ENCODE results near the gene MARCO. TPM values are rescaled to one million over a fixed set of nuclear protein-coding genes. Genes with fewer than 3 reads are reported as not detected.

MARCO gene
- total RNA-seq, 1 experiment from 2014 or later, result 0.54 TPM

DNA sequence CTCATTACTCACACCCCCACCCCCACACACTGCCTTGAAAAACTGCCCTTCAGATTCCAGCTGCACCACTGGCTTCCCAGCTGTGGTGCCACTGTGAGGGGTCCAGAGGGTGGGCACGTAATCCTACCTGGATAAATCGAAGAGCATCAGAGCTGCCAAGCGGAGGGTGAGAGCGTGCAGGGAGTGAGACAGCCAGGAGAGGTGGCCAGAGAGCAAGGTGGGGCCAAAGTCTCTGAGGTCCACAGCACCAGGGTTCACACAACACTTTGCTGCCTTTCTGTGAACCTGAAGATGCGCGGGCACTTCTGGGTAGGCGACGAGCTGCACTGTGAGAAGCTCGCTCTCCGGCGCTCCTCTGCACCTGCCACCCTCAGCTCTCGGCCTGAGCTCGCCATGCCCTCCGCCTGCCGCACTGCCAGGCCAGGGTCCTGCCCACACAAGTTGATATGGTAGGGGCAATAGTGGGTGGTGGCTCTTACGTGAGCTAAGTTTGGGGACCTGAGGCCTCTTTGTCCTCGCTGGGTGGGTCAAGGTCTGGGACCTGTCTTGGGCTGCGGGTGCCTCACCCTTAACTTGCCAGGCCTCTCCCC is 83.9 kb downstream of the MARCO start:
- peaks cover 6% of the 10 kb centered on the region; the same call in 1 of the 2 replicates for H3K27me3 ChIP-seq (ENCODE audit: insufficient read depth, low read length)
- no peaks in the 10 kb centered on the region for H3K4me1 ChIP-seq (ENCODE audit: control insufficient read depth in 1 of 2, insufficient read depth in 2 of 2, low read length in 2 of 2)
- ChIA-PET POLR2A (no interaction called here), CTCF (interaction anchor here (1.0 kb wide), 1 partner anchor 162 kb away, joined by 3 read pairs; no protein-coding TSS in a partner anchor), RAD21 (ENCODE audit: low non-redundant PET in 1 of 2, low total read pairs in 2 of 2, uncharacterized antibody in 2 of 2, unreplicated experiment in 2 of 2) (no interaction called here)
- H3K9ac ChIP-seq (ENCODE audit: low read length), result no peak overlapping the region
- TF ChIP-seq POLR2A (IDR thresholded peaks at IDR 0.05; ENCODE audit: borderline replicate concordance, extremely low read depth, insufficient read depth, insufficient read length), result no peak
- no peak for TF ChIP-seq CBX3 (IDR thresholded peaks at IDR 0.05; ENCODE audit: low read depth)
- no peak for TF ChIP-seq ZNF274 (IDR thresholded peaks at IDR 0.05; ENCODE audit: low read depth, low read length)
- TF ChIP-seq, protein P1, sequence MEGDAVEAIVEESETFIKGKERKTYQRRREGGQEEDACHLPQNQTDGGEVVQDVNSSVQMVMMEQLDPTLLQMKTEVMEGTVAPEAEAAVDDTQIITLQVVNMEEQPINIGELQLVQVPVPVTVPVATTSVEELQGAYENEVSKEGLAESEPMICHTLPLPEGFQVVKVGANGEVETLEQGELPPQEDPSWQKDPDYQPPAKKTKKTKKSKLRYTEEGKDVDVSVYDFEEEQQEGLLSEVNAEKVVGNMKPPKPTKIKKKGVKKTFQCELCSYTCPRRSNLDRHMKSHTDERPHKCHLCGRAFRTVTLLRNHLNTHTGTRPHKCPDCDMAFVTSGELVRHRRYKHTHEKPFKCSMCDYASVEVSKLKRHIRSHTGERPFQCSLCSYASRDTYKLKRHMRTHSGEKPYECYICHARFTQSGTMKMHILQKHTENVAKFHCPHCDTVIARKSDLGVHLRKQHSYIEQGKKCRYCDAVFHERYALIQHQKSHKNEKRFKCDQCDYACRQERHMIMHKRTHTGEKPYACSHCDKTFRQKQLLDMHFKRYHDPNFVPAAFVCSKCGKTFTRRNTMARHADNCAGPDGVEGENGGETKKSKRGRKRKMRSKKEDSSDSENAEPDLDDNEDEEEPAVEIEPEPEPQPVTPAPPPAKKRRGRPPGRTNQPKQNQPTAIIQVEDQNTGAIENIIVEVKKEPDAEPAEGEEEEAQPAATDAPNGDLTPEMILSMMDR (IDR thresholded peaks at IDR 0.05 in 2 of 3, conservative IDR thresholded peaks at IDR 0.05 in 1 of 3; ENCODE audit: borderline replicate concordance in 1 of 3, insufficient read depth in 1 of 3, low read depth in 2 of 3, low read length in 2 of 3), result no peak
- TF ChIP-seq, protein P2, sequence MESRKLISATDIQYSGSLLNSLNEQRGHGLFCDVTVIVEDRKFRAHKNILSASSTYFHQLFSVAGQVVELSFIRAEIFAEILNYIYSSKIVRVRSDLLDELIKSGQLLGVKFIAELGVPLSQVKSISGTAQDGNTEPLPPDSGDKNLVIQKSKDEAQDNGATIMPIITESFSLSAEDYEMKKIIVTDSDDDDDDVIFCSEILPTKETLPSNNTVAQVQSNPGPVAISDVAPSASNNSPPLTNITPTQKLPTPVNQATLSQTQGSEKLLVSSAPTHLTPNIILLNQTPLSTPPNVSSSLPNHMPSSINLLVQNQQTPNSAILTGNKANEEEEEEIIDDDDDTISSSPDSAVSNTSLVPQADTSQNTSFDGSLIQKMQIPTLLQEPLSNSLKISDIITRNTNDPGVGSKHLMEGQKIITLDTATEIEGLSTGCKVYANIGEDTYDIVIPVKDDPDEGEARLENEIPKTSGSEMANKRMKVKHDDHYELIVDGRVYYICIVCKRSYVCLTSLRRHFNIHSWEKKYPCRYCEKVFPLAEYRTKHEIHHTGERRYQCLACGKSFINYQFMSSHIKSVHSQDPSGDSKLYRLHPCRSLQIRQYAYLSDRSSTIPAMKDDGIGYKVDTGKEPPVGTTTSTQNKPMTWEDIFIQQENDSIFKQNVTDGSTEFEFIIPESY (IDR thresholded peaks at IDR 0.05; ENCODE audit: extremely low read depth, insufficient replicate concordance, low read length), result no peak
- no peak for TF ChIP-seq CEBPB (IDR thresholded peaks at IDR 0.05; ENCODE audit: low read depth)
- TF ChIP-seq TCF7L2 (IDR thresholded peaks at IDR 0.05; ENCODE audit: borderline replicate concordance, extremely low read depth, insufficient read depth, insufficient read length), result no peak
- TF ChIP-seq RAD21 (IDR thresholded peaks at IDR 0.05; ENCODE audit: low read depth), result no peak
- TF ChIP-seq EGR1 (IDR thresholded peaks at IDR 0.05; ENCODE audit: low read depth), result no peak
- TF ChIP-seq, protein P3, sequence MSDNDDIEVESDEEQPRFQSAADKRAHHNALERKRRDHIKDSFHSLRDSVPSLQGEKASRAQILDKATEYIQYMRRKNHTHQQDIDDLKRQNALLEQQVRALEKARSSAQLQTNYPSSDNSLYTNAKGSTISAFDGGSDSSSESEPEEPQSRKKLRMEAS (IDR thresholded peaks at IDR 0.05), result no peak
- TF ChIP-seq, protein P4, sequence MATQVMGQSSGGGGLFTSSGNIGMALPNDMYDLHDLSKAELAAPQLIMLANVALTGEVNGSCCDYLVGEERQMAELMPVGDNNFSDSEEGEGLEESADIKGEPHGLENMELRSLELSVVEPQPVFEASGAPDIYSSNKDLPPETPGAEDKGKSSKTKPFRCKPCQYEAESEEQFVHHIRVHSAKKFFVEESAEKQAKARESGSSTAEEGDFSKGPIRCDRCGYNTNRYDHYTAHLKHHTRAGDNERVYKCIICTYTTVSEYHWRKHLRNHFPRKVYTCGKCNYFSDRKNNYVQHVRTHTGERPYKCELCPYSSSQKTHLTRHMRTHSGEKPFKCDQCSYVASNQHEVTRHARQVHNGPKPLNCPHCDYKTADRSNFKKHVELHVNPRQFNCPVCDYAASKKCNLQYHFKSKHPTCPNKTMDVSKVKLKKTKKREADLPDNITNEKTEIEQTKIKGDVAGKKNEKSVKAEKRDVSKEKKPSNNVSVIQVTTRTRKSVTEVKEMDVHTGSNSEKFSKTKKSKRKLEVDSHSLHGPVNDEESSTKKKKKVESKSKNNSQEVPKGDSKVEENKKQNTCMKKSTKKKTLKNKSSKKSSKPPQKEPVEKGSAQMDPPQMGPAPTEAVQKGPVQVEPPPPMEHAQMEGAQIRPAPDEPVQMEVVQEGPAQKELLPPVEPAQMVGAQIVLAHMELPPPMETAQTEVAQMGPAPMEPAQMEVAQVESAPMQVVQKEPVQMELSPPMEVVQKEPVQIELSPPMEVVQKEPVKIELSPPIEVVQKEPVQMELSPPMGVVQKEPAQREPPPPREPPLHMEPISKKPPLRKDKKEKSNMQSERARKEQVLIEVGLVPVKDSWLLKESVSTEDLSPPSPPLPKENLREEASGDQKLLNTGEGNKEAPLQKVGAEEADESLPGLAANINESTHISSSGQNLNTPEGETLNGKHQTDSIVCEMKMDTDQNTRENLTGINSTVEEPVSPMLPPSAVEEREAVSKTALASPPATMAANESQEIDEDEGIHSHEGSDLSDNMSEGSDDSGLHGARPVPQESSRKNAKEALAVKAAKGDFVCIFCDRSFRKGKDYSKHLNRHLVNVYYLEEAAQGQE (IDR thresholded peaks at IDR 0.05; ENCODE audit: low read depth), result no peak
- TF ChIP-seq ZFX (IDR thresholded peaks at IDR 0.05), result no peak
- no peak for TF ChIP-seq SRF (IDR thresholded peaks at IDR 0.05; ENCODE audit: low read depth)
- no peaks in the 10 kb centered on the region for H3K9me2 ChIP-seq (ENCODE audit: insufficient read depth)
- intact Hi-C loops (cut with micrococcal nuclease), result no loop called here
- H4K20me1 ChIP-seq (ENCODE audit: insufficient read depth), result no peaks in the 10 kb centered on the region
- H3K9me3 ChIP-seq (ENCODE audit: control insufficient read depth in 1 of 2, insufficient read depth in 1 of 2, low read depth in 1 of 2, low read length in 2 of 2), result no peaks in the 10 kb centered on the region
- DNase-seq (ENCODE audit: low read depth, low spot score), result no peak
- ATAC-seq, result no peak
- no peaks in the 10 kb centered on the region for H3K79me2 ChIP-seq (ENCODE audit: insufficient read depth, low read length)
- H3K36me3 ChIP-seq (ENCODE audit: control insufficient read depth in 1 of 2, insufficient read depth in 2 of 2, low read length in 2 of 2), result no peaks in the 10 kb centered on the region
- H3K4me2 ChIP-seq (ENCODE audit: low read length), result no peak overlapping the region
- H3K4me3 ChIP-seq (replicated peaks in 1 of 2; ENCODE audit: low read depth in 1 of 2, low read length in 2 of 2), result no peak overlapping the region
- no TSS peak for BruUV-seq (replicated peaks)
- H3K27ac ChIP-seq (ENCODE audit: low read depth, low read length), result no peak overlapping the region
- no peak overlapping the region for H2AFZ ChIP-seq (ENCODE audit: low read depth, low read length, poor library complexity, severe bottlenecking)

Measured in HCT116 (cell line).